GM18909 (cell line): ENCODE data around the gene ST7.
"Not testable (repeated sequence)": the region's sequence is repeated elsewhere in the genome, so short reads cannot be mapped to it uniquely, and the experiment has no call there.

Experiments used
- ATAC-seq: cut with Tn5 transposase; IDR thresholded peaks from one replicate; pipeline ENCODE4 v1.9.1; 2021; ENCODE audit warnings: mild to moderate bottlenecking; ENCODE audit not compliant: unreplicated experiment, poor library complexity

ST7 gene

DNA sequence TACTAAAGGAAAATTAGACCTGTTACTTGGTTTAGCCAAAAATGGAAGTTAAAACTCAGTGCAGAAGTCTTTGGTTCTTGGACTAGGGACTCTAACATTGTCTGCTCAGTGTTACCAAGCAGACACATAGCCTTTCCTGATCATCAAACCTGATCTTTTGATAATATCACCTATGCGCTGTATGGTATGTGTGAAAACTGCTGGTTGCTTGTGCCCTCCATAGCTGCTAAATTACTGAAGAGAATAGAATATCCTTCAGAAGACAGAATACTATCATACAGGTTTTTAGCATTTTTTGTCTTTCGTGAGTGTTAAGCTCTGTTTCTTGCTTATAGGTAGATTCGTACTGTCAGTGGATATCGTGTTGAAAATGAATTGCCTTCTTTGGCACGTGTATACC lies 68.7 kb downstream of the ST7 start:
- no peak for ATAC-seq

DNA sequence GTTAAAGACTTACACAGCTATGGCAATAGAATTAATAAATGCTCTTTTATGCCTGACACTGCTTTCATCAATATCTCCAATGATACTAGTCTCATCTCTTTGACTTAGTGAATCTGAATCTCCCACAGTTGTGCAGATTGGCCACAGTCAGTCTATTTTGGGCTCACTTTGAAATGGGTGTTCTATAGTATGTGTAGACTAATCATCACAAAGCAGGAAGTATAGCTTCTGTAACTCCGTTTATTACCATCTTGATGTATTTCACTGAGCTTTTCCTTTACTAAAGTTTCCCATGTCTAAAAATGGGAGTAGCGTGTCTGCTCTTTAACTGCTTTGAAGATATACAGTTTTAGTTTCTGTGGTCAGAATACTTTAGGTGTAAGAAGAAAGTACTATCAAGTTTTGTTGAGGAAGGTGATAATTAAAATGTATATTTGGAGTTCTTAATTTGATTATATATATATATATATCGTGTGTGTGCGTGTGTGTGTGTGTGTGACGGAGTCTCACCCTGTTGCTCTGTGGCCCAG lies 70.1 kb downstream of the ST7 start:
- no peak for ATAC-seq

DNA sequence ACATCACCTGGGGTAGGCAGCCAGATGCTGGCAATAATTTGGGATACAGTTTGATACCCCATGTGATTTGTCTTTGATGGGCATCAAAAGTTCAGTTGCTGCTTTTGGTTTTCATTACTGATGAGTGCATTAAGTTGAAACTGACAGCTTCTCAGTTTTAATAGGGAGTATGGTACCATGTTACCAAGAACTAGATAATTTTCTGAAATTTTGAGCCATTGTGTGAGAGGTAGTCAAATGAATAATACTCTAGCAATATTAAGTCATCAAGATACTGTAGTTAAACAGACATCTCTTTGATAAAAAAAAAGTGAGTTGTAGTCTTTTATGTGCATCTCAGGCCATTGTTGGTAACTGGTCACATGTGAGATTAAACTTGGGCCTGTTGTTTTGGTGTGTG lies 71.5 kb downstream of the ST7 start:
- no peak for ATAC-seq

DNA sequence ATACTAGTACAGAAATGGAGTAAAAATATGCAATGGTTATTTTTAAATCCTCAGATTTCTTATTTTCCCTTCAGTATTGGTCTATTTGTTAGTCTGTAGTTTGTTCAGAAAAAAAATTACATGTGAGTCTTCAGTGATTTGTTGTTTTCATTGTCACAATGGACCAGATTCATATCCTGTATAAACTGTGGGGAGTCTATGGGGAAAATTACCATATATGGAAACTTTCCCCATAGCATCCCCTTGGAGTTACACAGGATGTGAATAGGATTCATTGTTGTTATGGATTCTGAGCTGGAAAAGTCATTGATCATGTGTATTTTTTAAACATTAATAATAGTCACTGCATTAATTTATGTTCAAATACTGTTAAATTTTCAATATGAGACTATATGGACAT lies 72.6 kb downstream of the ST7 start:
- no peak for ATAC-seq

DNA sequence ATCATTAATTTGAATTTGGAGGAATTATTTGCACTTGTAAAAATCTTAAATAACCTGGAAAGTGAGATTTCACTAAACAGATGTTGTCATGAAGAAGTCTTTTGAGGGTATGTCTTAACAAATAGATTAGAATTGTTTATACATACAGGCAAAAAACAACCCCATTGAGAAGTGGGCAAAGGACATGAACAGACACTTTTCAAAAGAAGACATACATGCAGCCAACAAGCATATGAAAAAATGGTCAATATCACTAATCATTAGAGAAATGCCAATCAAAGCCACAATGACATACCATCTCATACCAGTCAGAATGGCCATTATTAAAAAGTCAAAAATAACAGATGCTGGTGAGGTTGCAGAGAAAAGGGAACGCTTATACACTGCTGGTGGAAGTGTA lies 77.0 kb downstream of the ST7 start:
- ATAC-seq: not testable (repeated sequence)

DNA sequence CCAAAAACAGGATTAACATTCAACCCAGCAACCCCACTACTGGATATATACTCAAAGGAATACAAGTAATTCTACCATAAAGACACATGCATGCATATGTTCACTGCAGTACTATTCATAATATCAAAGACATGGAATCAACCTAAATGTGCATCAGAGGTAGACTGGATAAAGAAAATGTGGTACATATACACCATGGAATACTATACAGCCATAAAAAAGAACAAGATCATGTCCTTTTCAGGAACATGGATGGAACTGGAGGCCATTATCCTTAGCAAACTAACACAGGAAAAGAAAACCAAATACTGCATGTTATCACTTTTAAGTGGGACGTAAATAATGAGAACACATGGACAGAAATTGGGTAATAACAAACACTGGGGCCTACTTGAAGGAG lies 77.5 kb downstream of the ST7 start:
- not testable (repeated sequence) for ATAC-seq

DNA sequence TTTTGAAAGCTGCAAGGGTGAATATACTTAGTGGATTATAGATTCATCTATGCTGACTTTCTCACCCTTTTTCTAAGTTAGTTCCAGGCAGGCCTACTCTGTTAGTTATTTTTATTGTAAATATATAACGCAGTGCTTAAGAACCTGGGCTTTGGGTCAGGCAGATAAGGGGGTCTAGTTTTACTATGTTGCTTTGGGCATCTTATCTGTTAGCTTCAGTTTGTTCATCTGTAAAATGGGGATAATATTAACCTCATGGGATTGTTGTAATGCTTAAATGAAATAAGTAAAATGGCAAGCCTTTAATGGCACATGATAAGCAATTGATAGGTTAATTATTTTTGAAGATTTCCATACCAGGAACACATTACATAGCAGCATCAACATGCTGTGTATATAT lies 79.5 kb downstream of the ST7 start:
- no peak for ATAC-seq

DNA sequence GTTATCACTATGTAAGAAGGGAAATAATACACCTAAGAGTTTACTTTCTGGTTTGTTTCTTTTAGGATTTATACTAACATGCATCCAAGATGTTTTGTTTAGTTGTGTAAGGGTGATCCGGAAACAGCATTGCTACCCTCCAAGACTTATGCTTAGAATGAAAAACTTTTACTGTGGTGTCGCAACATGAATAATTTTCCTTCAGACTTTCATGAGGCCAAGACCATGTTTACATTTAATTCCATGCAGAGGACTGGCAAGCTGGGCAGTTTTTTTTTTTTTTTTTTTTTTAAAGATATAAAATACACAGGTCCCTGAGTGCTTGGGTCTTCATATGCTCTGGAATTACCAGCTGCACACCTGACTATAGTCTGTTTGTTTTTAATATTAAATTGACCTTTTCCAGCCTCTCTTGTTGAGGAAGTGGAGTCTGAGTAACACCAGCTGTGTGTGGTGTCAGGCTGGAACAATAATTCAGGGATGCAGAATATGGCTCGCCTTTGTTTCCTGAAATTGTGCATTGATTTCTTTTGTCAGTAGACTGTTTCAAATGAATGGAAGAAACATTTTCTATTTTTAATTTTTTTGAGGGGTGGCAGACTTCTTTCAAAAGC lies 81.7 kb downstream of the ST7 start:
- ATAC-seq: no peak

DNA sequence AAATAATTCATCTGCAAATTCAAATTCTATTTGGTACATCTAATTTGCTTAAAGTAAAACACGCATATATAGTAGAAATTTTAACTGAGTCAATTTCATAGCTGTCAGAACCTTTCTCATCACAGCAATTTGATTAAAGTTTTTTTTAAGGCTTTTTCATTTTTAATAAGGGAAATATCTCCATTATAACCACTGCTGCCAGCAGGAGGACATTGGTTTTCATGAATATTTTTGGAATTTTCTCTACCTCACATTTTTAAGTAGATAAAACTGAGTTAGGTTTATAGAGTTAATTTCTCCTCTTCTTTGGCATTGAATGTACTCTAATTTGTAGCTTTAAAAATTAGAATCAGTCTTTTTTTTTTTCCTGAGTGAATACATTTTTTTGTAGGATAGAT lies 82.2 kb downstream of the ST7 start:
- no peak for ATAC-seq

DNA sequence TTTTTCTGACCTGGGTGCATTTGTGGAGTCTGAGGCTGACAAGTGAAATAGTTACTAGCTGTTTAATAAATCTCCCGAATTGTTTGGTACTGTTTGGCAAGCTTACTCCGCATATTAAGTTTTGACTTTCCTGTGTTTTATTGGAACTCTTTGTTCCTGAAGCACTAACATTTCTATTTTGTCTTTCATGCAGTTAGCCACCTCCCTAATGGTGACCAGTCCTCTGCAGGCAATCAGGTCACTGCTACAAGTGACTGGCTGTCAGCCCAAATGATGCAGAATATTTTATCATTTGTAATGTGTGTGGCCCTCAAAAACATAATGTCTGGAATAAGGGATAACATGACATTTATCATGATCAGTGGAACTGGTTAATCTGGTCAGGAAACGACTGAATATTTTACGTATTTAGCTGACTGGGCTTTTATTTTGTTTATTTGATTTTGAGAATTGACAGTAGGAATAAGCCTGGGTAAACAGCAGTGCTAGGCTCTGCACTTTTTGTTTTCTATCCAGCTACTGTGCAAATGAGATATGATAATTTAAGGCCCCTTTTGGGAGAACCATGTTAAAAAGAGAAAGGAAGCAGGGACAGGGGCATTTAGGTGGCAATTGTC lies 82.9 kb downstream of the ST7 start:
- ATAC-seq: no peak

DNA sequence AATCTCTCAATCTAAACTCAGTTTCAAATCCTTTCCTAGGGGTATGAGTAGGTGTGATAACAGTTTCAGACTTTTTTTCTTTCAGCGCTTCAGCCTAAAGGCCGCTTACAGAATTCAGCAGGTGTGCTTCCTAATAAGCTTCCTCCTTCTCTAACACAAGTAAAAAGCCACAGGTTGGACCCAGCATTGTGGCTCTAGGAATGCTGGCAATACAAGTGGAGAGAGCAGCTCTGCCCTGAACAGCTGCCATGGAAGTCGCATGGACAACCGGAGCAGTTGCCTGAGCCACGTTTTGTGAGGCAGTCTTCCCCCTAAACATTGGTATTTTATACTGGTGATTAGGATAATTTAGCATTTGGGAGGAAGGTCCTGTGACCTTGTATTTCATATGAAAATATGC lies 83.5 kb downstream of the ST7 start:
- ATAC-seq: no peak

DNA sequence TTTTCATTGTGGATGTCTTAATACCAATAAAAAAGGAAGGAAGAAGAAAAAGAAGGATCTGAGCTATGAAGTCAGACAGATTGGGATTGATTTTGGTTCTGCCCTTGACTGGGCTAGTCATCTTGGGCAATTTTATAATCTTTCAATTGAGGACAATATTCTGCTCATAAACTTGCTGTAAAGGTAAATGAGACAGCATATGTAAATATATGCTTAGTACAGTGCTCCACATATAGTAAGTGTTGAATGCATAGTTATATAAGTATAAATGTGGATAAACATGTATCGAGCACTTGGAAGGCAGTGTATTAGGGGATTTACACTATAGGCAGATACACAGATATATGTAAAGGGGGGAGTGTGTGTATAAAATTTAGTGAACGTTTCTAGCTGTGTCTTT lies 85.1 kb downstream of the ST7 start:
- ATAC-seq: no peak

DNA sequence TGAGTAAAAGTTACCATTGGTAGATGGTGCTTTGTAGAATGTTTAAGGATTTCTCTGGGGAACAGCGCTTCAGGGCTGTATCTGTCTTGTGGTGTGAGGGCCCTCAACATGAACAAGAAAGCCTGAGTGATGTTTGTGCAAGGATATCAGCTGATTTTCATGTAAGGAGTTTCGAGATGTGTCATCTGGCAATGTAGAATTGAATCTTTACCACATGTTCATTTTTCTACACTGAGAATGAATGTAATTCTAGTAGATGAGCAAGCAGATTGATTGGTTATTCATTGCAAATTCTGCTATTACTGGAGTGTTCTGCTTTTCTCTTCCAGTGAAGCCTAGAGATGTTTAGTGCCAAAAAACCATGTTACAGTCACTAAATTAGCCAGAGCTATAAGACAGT lies 87.7 kb downstream of the ST7 start:
- ATAC-seq: peak; percentile 96

DNA sequence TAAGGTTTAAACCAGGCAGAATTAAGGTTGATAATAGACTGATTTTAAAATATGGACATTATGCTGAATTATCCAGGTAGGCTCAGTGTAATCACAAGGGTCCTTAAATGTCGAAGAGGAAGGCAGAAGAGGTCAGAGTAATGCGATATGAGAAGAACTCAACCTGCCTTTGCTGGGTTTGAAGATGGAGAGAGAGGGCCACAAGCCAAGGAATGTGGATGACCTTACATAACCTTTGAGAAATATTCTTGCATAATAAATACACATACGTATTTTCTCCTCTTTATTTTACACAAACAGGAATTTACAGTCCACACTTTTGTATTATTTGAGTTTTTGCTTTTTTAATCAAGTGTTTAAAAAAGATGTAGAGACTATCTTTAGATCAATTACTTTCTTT lies 88.5 kb downstream of the ST7 start:
- no peak for ATAC-seq

DNA sequence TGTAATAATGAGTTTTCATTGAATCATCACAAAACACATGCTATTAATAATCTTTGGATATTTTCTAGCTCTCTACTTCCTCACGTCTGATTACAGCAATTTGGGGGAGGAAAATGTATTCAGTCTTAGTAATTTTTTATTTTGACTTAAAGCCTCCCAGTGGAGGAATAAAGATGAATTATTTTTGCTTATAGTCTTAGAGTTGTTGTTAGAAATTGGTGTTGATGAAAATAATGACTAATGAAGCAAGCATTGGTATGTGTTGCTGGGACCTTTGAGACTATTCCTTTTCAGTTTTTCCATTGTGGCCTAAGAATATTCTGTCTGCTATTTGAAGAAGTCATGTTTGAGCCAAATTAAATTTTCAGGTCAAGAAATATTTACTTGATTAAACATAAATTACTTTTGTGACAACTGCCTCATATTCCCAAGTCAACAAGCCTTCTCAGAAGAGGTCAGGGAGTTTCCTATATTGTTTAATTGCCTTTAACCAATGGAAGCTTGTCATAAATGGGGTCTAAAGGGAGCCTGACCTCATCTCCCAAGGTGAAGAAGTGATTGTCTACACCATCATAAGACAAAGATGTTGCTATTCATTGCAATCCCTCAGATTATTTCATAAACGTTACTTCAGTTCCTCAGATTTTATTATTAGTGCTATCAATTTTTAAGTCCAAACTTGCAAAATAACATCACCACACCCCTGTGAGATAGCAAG lies 90.0 kb downstream of the ST7 start:
- ATAC-seq: no peak

DNA sequence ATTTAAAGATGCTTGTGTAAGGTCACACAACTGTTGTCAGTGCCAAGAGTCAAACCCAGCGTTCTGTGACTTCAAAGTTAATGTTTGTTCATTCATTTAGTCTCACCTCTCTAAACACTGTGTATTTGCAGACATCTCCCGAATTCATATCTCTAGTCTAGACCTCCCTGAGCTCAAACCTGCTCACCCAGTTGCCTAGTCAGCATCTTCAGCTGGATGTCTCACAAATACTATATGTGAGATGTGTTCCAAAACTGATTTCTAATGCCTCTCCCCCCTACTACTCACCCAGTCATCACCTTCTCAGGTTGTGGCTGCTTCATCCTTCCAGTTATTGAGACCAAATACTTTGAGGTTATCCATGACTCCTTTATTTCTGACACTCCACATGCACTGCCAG lies 91.4 kb downstream of the ST7 start:
- ATAC-seq: no peak

DNA sequence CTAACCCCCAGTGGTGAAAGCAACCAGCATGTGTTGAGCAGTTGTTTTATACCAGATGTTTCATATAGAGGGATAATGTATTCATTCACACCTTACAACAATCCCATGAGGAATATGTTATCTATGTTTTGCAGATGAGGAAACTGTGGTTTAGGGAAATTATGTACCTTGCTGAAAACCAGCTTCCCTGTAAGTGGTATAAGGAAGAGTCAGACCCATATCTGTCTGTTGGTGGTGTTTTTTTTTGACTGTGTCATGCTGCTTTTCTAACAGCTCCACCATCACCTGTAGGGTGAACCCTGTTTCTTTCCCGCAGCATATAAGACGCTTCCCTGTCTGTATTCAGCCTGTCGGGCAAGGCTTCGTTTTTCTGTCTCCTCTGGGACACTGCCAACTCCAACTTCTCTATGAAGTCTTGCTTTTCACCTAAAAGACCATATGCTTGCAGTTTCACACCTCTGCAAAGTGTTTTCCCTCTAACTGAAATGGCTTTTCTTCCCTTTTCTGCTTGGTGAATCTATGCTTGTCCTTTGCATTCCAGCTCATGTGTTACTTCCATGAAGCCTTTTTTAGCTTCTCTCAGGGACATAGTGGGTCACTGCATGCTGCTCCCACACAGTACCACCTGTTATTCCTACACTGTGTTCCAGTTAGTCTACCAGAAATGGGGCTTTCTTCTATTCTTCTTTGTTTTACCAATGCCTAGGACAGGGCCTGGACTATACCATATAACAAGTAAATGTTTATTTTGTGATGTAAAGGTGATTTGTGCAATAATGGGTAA lies 92.8 kb downstream of the ST7 start:
- ATAC-seq: no peak

DNA sequence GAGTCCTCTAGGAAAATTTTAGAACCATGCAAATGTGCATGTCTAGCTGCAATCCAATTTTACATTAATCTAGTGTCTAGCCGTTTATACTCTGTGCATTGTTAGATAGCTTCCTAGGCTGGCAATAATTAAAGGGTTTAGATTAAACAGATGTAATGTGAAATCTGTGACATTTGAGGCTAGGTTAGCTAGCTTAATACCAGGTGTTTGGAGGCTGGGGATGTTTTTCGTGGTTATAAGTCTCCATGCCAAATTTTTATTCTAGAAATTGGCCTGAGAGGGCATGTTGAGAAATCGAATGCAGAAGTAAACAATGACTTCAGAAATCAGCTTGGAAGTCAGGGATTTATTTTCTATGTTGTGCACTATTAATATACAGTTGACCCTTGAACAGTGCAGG lies 94.2 kb downstream of the ST7 start:
- no peak for ATAC-seq

DNA sequence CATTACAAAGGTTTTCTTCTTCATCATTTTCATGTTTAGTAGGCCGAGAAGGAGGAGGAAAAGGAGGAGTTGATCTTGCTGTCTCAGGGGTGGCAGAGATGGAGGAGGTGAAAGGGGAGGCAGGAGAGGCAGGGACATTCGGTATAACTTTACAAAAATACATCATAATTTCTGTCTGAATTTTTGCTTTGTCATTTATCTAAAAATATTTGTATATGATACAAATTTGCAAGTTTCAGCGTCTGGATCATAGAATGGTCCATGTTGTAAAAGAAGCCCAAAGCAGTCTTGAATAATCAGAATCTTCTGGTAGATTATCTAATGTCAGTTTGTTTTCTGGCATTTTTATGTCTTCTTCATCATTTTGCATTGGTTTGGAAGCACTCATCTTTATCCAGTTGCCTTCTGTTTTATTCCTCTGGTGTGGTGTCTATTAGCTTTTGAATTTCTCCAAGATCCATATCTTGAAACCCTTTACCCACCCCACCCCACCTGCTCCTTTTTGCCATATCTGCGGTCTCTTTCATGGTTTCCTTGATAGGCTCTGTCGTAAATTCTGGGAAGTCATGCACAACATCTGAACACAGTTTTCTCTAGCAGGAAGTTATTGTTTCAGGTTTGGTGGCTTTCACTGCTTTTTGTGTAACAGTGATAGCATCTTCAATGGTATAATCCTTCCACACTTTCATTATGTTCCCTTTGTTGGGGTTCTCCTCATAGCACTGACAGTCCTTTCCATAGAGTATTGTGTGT lies 95.0 kb downstream of the ST7 start:
- no peak for ATAC-seq

DNA sequence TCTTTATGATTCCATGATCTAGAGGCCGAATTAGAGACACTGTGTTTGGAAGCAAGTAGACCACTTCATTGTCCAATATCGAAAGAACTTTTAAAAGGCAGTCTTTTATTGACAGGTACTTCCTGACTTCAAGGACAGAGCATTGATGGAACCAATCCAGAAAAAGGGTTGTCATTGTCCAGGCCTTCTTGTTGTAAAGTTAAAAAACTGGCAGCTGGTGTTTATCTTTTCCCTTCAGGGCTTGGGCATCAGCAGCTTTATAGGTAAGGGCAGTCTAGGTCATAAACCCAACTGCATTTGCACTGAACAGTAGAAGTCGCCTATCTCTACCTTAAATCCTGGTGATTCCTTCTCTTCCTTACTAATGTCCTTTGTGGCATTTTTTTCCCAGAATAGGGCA lies 95.6 kb downstream of the ST7 start:
- no peak for ATAC-seq
